Loucy (cell line): ENCODE results near the gene RDM1.

Source experiments
- H2AFZ ChIP-seq: fragments of 200-600 bp; sonication (generic); 2 replicates; pipeline ENCODE4 v1.6.0; 2016; ENCODE audit warnings: antibody characterized with exemption, mild to moderate bottlenecking, low read length, moderate library complexity
- H3F3A ChIP-seq: fragments of 200-600 bp; 2 replicates; pipeline ENCODE4 v1.6.0; 2016; ENCODE audit warnings: antibody characterized with exemption, low read depth, mild to moderate bottlenecking
- H3K27me3 ChIP-seq: fragments of 200-600 bp; sonication (generic); 2 replicates; pipeline ENCODE4 v1.6.1; 2014; ENCODE audit warnings: low read length, mild to moderate bottlenecking; ENCODE audit not compliant: insufficient read depth, poor library complexity, severe bottlenecking
- H3K36me3 ChIP-seq: fragments of 200-600 bp; sonication (generic); 2 replicates; pipeline ENCODE4 v1.6.1; 2016; ENCODE audit warnings: low read length; ENCODE audit not compliant: insufficient read depth
- H3K4me1 ChIP-seq: fragments of 200-600 bp; sonication (generic); 2 replicates; pipeline ENCODE4 v1.5.1; 2014; ENCODE audit warnings: low read length, mild to moderate bottlenecking; ENCODE audit not compliant: insufficient read depth, poor library complexity, severe bottlenecking
- H3K4me2 ChIP-seq: fragments of 200-600 bp; sonication (generic); 2 replicates; pipeline ENCODE4 v1.6.0; 2014; ENCODE audit warnings: antibody characterized with exemption, low read length, low read depth, mild to moderate bottlenecking; ENCODE audit not compliant: poor library complexity, severe bottlenecking
- H3K4me3 ChIP-seq: fragments of 200-600 bp; sonication (generic); 2 replicates; pipeline ENCODE4 v1.5.1; 2014; ENCODE audit warnings: low read length, mild to moderate bottlenecking, mixed read lengths; ENCODE audit not compliant: poor library complexity, severe bottlenecking
- H3K79me2 ChIP-seq: fragments of 200-600 bp; sonication (generic); 2 replicates; pipeline ENCODE4 v1.6.1; 2014; ENCODE audit warnings: low read length; ENCODE audit not compliant: insufficient read depth
- H3K9ac ChIP-seq: fragments of 200-600 bp; sonication (generic); 2 replicates; pipeline ENCODE4 v1.6.0; 2014; ENCODE audit warnings: mild to moderate bottlenecking, low read depth, low read length, moderate library complexity; ENCODE audit not compliant: poor library complexity, severe bottlenecking
- H3K9me2 ChIP-seq: fragments of 200-600 bp; sonication (generic); replicated peaks from 2 replicates; pipeline ENCODE4 v1.6.1; 2016; ENCODE audit warnings: low read depth, low read length, mixed read lengths
- H3K9me3 ChIP-seq: fragments of 200-600 bp; sonication (generic); 2 replicates; pipeline ENCODE4 v1.6.1; 2014; ENCODE audit warnings: mild to moderate bottlenecking, antibody characterized with exemption, low read length, low read depth; ENCODE audit not compliant: insufficient read depth
- H4K20me1 ChIP-seq: fragments of 200-600 bp; sonication (generic); 2 replicates; pipeline ENCODE4 v1.6.0; 2014; ENCODE audit warnings: antibody characterized with exemption, low read length, mild to moderate bottlenecking; ENCODE audit not compliant: insufficient read depth, poor library complexity, severe bottlenecking
- CTCF ChIP-seq: fragments of 200-600 bp; sonication (generic); conservative IDR thresholded peaks from 2 replicates; pipeline ENCODE4 v1.5.1; 2014; ENCODE audit warnings: mild to moderate bottlenecking, antibody characterized with exemption, low read length
- EZH2phosphoT487 ChIP-seq: fragments of 200-600 bp; IDR thresholded peaks from 2 replicates; pipeline ENCODE4 v1.6.1; 2018; ENCODE audit warnings: antibody characterized with exemption, mild to moderate bottlenecking, moderate library complexity, borderline replicate concordance

RDM1 gene

GRCh38 chr17:35870906-35871819 is 59.4 kb downstream of the RDM1 start:
- Histone ChIP-seq H4K20me1 (no peaks in the 10 kb centered on the region), H3K36me3 (no peaks in the 10 kb centered on the region), H2AFZ (peak overlapping the region; percentile 26), H3K4me3 (no peak overlapping the region), H3F3A (no peaks in the 10 kb centered on the region), H3K4me1 (peaks cover 20% of the 10 kb centered on the region), H3K4me2 (peak overlapping the region; percentile 4), H3K9ac (no peak overlapping the region), H3K79me2 (no peaks in the 10 kb centered on the region), H3K9me2 (no peaks in the 10 kb centered on the region), H3K27me3 (no peaks in the 10 kb centered on the region), H3K9me3 (no peaks in the 10 kb centered on the region)
- no peak for TF ChIP-seq EZH2phosphoT487
- TF ChIP-seq CTCF, result peak; percentile 46

DNA sequence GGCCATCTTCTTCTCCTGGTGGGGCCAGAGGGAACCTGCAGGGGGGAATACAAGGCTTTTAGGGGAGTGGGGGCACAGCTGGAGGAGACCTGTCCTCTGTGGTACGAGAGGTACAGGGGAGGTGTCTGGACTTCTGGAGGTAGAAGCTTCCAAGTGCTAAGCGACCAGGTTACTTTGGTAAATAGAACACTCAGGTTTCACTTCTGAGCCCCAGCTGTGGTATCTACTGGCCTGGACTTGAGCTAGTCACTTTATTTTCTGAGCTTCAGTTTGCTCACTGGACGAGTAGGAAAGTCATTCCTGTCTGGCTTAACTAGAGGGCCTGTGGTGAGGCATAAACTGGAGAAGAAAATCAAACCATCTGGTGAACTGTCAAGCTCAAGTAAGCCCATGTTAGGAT is 61.8 kb downstream of the RDM1 start, which contains the start of gene HEATR9:
HEATR9 (minus strand) TSS at position 155 of the 400 bp plus-strand sequence; CDS start at position 6, 149 bp downstream.
- Histone ChIP-seq H3K4me3 (no peak within 1 kb of the TSS), H2AFZ (no peak within 1 kb of the TSS), H3F3A (no peaks in the 10 kb centered on the region), H3K9me3 (no peaks in the 10 kb centered on the region), H3K9me2 (no peaks in the 10 kb centered on the region), H3K9ac (no peak within 1 kb of the TSS), H3K27me3 (no peaks in the 10 kb centered on the region), H3K4me2 (no peak within 1 kb of the TSS), H3K36me3 (no peaks in the 10 kb centered on the region), H4K20me1 (no peaks in the 10 kb centered on the region), H3K4me1 (peaks cover 18% of the 10 kb centered on the region), H3K79me2 (no peaks in the 10 kb centered on the region)
- TF ChIP-seq CTCF (no peak), EZH2phosphoT487 (no peak)
